Measurements from ENCODE around the gene JUN.
A peak's percentile ranks its signal among the peaks of the same experiment; 100 is the strongest.

The JUN gene

DNA sequence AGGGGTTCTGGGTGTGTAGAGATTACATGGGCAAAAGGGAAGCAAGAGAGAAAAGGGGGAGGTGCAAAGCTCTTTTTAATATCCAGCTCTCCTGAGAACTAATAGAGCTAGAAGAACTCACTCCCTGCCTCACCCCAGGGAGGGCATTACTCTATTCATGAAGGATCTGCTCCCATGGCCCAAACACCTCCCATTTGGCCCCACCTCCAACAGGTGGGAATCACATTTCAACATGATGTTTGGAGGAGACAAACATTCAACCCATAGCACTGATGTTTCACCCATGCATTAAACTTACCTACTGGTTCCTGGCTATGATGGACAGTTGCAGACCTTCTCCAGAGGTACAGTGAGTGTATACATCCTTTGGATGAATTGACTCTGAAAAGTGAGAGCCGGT, 7.3 kb upstream of the JUN start:
- no peaks in the 10 kb centered on the region for H3K36me3 ChIP-seq (ENCODE audit: insufficient read depth, low read length)
- no peak overlapping the region for H3K9ac ChIP-seq (ENCODE audit: low read depth, low read length)
- peaks cover 3% of the 10 kb centered on the region for H3K4me1 ChIP-seq (ENCODE audit: insufficient read depth, low read length)
- H3K9me3 ChIP-seq (ENCODE audit: insufficient read depth, low read depth, low read length): 0 out of 2 replicates have a peak, but pooled peaks cover 7% of the 10 kb centered on the region
- H3K27me3 ChIP-seq (ENCODE audit: insufficient read depth, low read length): peaks cover 9% of the 10 kb centered on the region; the same call in 1 of the 2 replicates
- 80% methylated on average over 1 of the region's 1 CpG for WGBS
- H3K4me3 ChIP-seq (ENCODE audit: low read length): no peak overlapping the region
- H3K27ac ChIP-seq (ENCODE audit: low read depth, low read length): no peak overlapping the region

GRCh38 chr1:58789996-58790660, 6.3 kb upstream of the JUN start:
- no peaks in the 10 kb centered on the region for H3K36me3 ChIP-seq (ENCODE audit: insufficient read depth, low read length)
- H3K9ac ChIP-seq (ENCODE audit: low read depth, low read length): no peak overlapping the region
- 0 out of 2 replicates have a peak, but pooled peaks cover 7% of the 10 kb centered on the region for H3K9me3 ChIP-seq (ENCODE audit: insufficient read depth, low read depth, low read length)
- H3K4me1 ChIP-seq (ENCODE audit: insufficient read depth, low read length): peaks cover 3% of the 10 kb centered on the region; the same call in 1 of the 2 replicates
- no peak overlapping the region for H3K27ac ChIP-seq (ENCODE audit: low read depth, low read length)
- peaks cover 19% of the 10 kb centered on the region; the same call in 1 of the 2 replicates for H3K27me3 ChIP-seq (ENCODE audit: insufficient read depth, low read length)
- WGBS: 94% methylated on average over 1 of the region's 1 CpG
- H3K4me3 ChIP-seq (ENCODE audit: low read length): no peak overlapping the region

DNA sequence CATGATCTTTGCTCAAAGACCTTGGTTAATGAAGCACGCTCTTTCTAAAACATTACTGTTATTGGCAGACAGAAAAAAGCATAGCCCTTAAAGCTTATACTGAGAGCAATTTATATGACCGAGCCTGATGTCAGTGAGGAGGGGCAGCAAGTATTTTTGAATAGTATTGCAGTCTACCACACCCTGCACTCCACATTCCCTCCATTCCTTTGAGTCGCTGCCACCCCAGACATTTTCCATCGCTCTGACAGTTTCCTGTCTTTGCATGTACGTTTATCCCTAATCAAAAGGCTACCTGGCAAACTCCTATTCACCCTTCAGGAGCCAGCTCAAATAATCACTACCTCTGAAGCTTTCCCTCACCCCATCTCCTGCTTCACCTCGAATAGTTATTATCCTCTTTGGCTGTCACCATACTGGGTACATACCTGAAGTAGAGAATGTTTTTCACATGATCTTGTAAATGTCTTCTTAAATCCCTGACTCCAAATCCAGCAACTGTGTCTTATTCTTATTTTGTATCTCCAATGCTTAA, 5.5 kb upstream of the JUN start:
- peaks cover 3% of the 10 kb centered on the region; the same call in 1 of the 2 replicates for H3K4me1 ChIP-seq (ENCODE audit: insufficient read depth, low read length)
- H3K9ac ChIP-seq (ENCODE audit: low read depth, low read length): no peak overlapping the region
- H3K36me3 ChIP-seq (ENCODE audit: insufficient read depth, low read length): no peaks in the 10 kb centered on the region
- H3K4me3 ChIP-seq (ENCODE audit: low read length): no peak overlapping the region
- peaks cover 26% of the 10 kb centered on the region; the same call in 1 of the 2 replicates for H3K27me3 ChIP-seq (ENCODE audit: insufficient read depth, low read length)
- WGBS: 92% methylated on average over 6 of the region's 6 CpGs
- 0 out of 2 replicates have a peak, but pooled peaks cover 7% of the 10 kb centered on the region for H3K9me3 ChIP-seq (ENCODE audit: insufficient read depth, low read depth, low read length)
- H3K27ac ChIP-seq (ENCODE audit: low read depth, low read length): no peak overlapping the region

DNA sequence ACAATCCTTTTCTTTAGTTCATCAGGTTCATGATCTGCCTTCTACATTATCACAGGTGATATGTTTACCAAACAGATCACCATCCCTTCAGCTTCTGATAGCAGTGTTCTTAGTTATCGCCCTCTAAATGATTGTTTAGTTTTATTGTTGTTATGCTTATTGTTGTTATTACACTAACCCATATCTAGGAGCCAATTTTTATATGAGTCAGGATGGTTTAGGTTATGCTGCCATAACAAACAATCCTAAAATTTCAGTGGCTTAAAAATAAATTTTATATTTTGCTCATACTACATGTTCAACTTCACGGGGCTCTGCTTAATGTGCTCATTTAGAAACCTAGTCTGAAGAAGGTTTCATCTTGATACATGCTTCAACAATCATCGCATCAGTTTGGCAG, 4.4 kb upstream of the JUN start:
- no peak overlapping the region for H3K27ac ChIP-seq (ENCODE audit: low read depth, low read length)
- H3K4me1 ChIP-seq (ENCODE audit: insufficient read depth, low read length): peaks cover 3% of the 10 kb centered on the region; the same call in 1 of the 2 replicates
- WGBS: 98% methylated on average over 2 of the region's 3 CpGs
- peaks cover 27% of the 10 kb centered on the region; the same call in 1 of the 2 replicates for H3K27me3 ChIP-seq (ENCODE audit: insufficient read depth, low read length)
- no peak overlapping the region for H3K9ac ChIP-seq (ENCODE audit: low read depth, low read length)
- H3K4me3 ChIP-seq (ENCODE audit: low read length): no peak overlapping the region
- H3K36me3 ChIP-seq (ENCODE audit: insufficient read depth, low read length): no peaks in the 10 kb centered on the region
- H3K9me3 ChIP-seq (ENCODE audit: insufficient read depth, low read depth, low read length): 0 out of 2 replicates have a peak, but pooled peaks cover 7% of the 10 kb centered on the region

DNA sequence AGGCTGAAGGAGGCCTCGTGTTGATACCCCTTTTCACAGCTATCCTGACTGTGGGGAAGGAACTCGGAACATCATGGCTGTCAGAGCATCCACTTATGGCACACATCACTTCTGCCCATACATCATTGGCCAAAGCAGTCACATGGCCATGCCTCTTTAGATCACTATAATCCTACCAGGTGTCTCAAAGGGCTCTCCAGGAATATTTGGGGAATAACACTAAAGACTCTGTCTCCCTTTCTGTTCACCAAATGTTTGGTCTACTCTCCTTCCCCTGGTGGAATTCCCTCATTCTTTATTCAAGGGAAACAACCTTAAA, 3.0 kb upstream of the JUN start:
- 0 out of 2 replicates have a peak, but pooled peaks cover 7% of the 10 kb centered on the region for H3K9me3 ChIP-seq (ENCODE audit: insufficient read depth, low read depth, low read length)
- WGBS: 79% methylated on average over 2 of the region's 2 CpGs
- H3K36me3 ChIP-seq (ENCODE audit: insufficient read depth, low read length): no peaks in the 10 kb centered on the region
- H3K9ac ChIP-seq (ENCODE audit: low read depth, low read length): no peak overlapping the region
- H3K27ac ChIP-seq (ENCODE audit: low read depth, low read length): no peak overlapping the region
- H3K4me3 ChIP-seq (ENCODE audit: low read length): no peak overlapping the region
- H3K27me3 ChIP-seq (ENCODE audit: insufficient read depth, low read length): peaks cover 40% of the 10 kb centered on the region
- peaks cover 3% of the 10 kb centered on the region; the same call in 1 of the 2 replicates for H3K4me1 ChIP-seq (ENCODE audit: insufficient read depth, low read length)

DNA sequence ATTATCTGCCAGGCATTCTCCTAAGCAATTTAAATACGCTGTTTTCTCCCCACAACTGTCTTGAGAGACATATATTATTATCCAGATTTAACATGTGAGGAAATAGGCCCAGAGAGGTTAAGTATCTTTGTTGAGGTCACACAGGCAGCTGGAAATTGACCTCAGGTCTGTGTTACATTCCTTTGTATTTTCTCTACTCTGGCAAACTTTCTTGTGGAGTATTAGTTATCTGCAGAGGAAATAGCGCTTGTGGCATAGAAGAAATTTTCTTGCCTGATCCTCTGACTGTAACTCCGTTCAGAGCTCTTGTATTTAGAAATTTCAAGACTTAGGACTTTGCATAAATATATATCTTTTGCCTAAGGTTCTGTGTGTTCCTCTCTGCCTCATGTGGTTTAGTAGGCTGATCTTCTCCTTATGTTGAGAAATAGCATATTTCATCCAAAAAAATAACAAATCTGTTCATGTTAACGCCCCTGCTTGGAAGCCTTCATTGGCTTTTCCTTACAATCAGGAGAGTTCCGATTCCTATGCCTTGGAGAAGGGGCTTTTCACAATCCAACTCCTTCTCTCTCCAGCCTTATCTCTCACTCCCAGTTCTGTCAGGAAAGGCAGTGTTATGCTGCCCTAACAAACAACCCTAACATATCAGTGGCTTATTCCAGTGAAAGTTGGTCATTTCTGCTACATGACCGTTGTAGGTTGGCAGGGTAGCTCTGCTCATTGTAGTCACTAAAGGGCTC, 2.5 kb upstream of the JUN start:
- Histone ChIP-seq H3K4me3 (ENCODE audit: low read length) (no peak overlapping the region), H3K9me3 (ENCODE audit: insufficient read depth, low read depth, low read length) (0 out of 2 replicates have a peak, but pooled peaks cover 7% of the 10 kb centered on the region), H3K9ac (ENCODE audit: low read depth, low read length) (no peak overlapping the region), H3K27me3 (ENCODE audit: insufficient read depth, low read length) (peaks cover 46% of the 10 kb centered on the region), H3K36me3 (ENCODE audit: insufficient read depth, low read length) (no peaks in the 10 kb centered on the region), H3K27ac (ENCODE audit: low read depth, low read length) (no peak overlapping the region), H3K4me1 (ENCODE audit: insufficient read depth, low read length) (peaks cover 4% of the 10 kb centered on the region; the same call in 1 of the 2 replicates)
- WGBS: 92% methylated on average over 5 of the region's 6 CpGs

DNA sequence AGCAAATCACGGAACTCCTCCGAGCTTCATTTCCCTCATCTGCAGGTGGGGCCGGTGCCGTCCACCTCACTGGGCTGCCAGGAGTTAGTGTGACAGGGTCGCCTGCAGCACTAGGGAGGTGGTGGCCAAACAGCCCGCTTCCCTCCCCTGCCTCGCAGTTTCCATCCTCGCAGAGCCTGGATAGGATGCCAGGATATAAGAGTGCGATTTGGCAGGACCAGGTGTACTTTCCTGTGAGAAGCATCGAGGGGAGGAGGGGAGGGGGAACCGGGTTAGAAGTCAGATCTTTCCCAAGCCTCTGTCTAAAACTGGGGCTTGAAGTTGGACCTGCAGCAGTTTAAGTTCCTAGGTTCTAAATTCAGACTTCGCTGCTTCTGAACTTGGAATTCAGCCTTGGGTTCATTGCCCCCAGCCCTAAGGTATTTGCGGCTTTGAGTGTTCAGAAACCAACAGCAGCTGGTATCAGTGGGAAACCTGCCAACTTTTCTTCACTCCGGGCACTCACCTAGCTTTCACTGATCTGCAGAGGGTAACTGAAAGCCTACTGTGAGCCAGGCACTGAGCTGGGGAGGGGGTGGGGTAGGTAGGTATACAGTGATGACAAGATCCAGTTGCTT, 1.7 kb upstream of the JUN start:
- Histone ChIP-seq H3K4me1 (ENCODE audit: insufficient read depth, low read length) (peaks cover 9% of the 10 kb centered on the region), H3K9ac (ENCODE audit: low read depth, low read length) (no peak overlapping the region), H3K9me3 (ENCODE audit: insufficient read depth, low read depth, low read length) (0 out of 2 replicates have a peak, but pooled peaks cover 7% of the 10 kb centered on the region), H3K27ac (ENCODE audit: low read depth, low read length) (no peak overlapping the region), H3K27me3 (ENCODE audit: insufficient read depth, low read length) (peaks cover 53% of the 10 kb centered on the region), H3K4me3 (ENCODE audit: low read length) (peak overlapping the region; percentile 68), H3K36me3 (ENCODE audit: insufficient read depth, low read length) (no peaks in the 10 kb centered on the region)
- 11% methylated on average over 14 of the region's 14 CpGs for WGBS

DNA sequence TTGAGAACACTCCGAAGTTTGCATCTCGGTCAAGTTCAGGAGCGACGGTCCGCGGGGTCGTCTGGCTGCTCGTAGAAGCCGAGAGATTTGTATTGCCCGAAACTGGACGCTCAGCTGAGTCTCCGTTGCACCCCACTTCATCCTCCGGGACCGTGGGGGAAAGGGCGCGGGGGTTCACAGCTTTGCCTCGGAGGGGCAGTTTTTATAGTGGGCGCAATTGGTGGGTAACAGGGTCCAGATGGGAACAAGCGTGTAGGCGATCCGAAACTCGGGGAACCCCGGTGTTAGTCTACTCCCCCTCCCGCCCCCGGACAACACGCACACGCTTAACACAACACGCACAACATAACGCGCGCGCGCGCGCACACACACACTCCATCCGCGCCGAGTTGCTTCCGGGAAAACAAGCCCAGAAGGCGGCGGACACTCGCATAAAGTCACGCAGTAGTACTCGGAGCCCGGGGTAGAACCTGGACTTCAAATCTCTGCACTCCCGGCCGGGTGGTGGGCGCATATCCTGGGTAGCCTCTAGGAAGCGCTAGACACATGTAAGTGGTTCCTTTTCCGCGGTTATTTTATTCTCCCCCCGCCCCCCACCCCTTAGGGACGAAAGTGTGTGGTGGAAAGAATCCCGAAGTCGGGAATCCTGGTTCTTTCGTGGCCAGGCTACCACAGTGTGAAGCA, 1.1 kb upstream of the JUN start:
- Histone ChIP-seq H3K27ac (ENCODE audit: low read depth, low read length) (no peak overlapping the region; the same call in 1 of the 2 replicates), H3K9me3 (ENCODE audit: insufficient read depth, low read depth, low read length) (0 out of 2 replicates have a peak, but pooled peaks cover 7% of the 10 kb centered on the region), H3K27me3 (ENCODE audit: insufficient read depth, low read length) (peaks cover 55% of the 10 kb centered on the region), H3K4me3 (ENCODE audit: low read length) (peak overlapping the region; percentile 68), H3K36me3 (ENCODE audit: insufficient read depth, low read length) (no peaks in the 10 kb centered on the region), H3K4me1 (ENCODE audit: insufficient read depth, low read length) (peaks cover 15% of the 10 kb centered on the region), H3K9ac (ENCODE audit: low read depth, low read length) (peak overlapping the region; percentile 54)
- WGBS: under 1% methylated on average over 51 of the region's 56 CpGs

GRCh38 chr1:58783090-58783992, 506 bp downstream of the JUN start:
- 0 out of 2 replicates have a peak, but pooled peaks cover 3% of the 10 kb centered on the region for H3K9me3 ChIP-seq (ENCODE audit: insufficient read depth, low read depth, low read length)
- under 1% methylated on average over 86 of the region's 86 CpGs for WGBS
- H3K9ac ChIP-seq (ENCODE audit: low read depth, low read length): peak overlapping the region; percentile 67
- H3K27me3 ChIP-seq (ENCODE audit: insufficient read depth, low read length): peaks cover 55% of the 10 kb centered on the region
- no peaks in the 10 kb centered on the region for H3K36me3 ChIP-seq (ENCODE audit: insufficient read depth, low read length)
- peaks cover 16% of the 10 kb centered on the region for H3K4me1 ChIP-seq (ENCODE audit: insufficient read depth, low read length)
- H3K27ac ChIP-seq (ENCODE audit: low read depth, low read length): peak overlapping the region; percentile 90; the same call in 1 of the 2 replicates
- H3K4me3 ChIP-seq (ENCODE audit: low read length): peak overlapping the region; percentile 74
